Endodermal cell (in vitro differentiated cells): ENCODE measurements around the gene C1orf185. TPM values are rescaled to one million over a fixed set of nuclear protein-coding genes. Genes with fewer than 3 reads are reported as not detected.

Experiments used
- DNase-seq: peaks from one replicate; pipeline ENCODE4 v3.0.0-alpha.2; 2017
- H3K27ac ChIP-seq: 2 replicates; pipeline ENCODE4 v1.5.1; 2013; ENCODE audit warnings: mild to moderate bottlenecking, low read depth, low read length, moderate library complexity
- H3K27me3 ChIP-seq: 2 replicates; pipeline ENCODE4 v1.6.1; 2013; ENCODE audit warnings: mild to moderate bottlenecking, low read length, moderate library complexity; ENCODE audit not compliant: insufficient read depth, control insufficient read depth, poor library complexity, severe bottlenecking
- H3K36me3 ChIP-seq: 2 replicates; pipeline ENCODE4 v1.7.0; 2013; ENCODE audit warnings: mild to moderate bottlenecking, low read length, moderate library complexity; ENCODE audit not compliant: control insufficient read depth, insufficient read depth
- H3K4me1 ChIP-seq: one replicate; pipeline ENCODE4 v1.7.0; 2013; ENCODE audit warnings: low read length; ENCODE audit not compliant: control insufficient read depth, insufficient read depth
- H3K4me3 ChIP-seq: 2 replicates; pipeline ENCODE4 v1.5.1; 2013; ENCODE audit warnings: mild to moderate bottlenecking, low read length, moderate library complexity
- H3K9ac ChIP-seq: 2 replicates; pipeline ENCODE4 v1.6.1; 2013; ENCODE audit warnings: mild to moderate bottlenecking, low read length, moderate library complexity; ENCODE audit not compliant: poor library complexity, severe bottlenecking; ENCODE audit errors: extremely low read depth
- H3K9me3 ChIP-seq: 2 replicates; pipeline ENCODE4 v1.6.1; 2013; ENCODE audit warnings: mild to moderate bottlenecking, low read length, moderate library complexity; ENCODE audit not compliant: control insufficient read depth
- H3K27ac Mint-ChIP-seq: 2 replicates; pipeline ENCODE4 v1.8.0; 2020; ENCODE audit warnings: mixed read lengths
- H3K27me3 Mint-ChIP-seq: 2 replicates; pipeline ENCODE4 v1.8.0; 2021; ENCODE audit warnings: mild to moderate bottlenecking, mixed read lengths; ENCODE audit not compliant: insufficient read depth
- H3K36me3 Mint-ChIP-seq: 2 replicates; pipeline ENCODE4 v1.8.0; 2020; ENCODE audit warnings: low read depth, mixed read lengths
- H3K4me1 Mint-ChIP-seq: 2 replicates; pipeline ENCODE4 v1.8.0; 2020; ENCODE audit warnings: mixed read lengths
- H3K4me3 Mint-ChIP-seq: 2 replicates; pipeline ENCODE4 v1.8.0; 2020; ENCODE audit warnings: mild to moderate bottlenecking, moderate library complexity, mixed read lengths
- H3K9me3 Mint-ChIP-seq: 2 replicates; pipeline ENCODE4 v1.8.0; 2020; ENCODE audit warnings: mild to moderate bottlenecking, mixed read lengths
- CTCF ChIP-seq: fragments of 200-600 bp; sonication (generic); conservative IDR thresholded peaks from 2 replicates; pipeline ENCODE4 v1.5.0; 2021; ENCODE audit warnings: antibody characterized with exemption, mild to moderate bottlenecking
- WGBS, 2 experiments: methylation state at CpG; one replicate each; pipeline versions ENCODE4 v1.1.5 to v1.1.7; 2013; ENCODE audit warnings: missing lambda C conversion rate in 2 of 2, mixed read lengths in 1 of 2; ENCODE audit not compliant: insufficient coverage in 1 of 2, insufficient read length in 1 of 2; 5-methylcytosine and 5-hydroxymethylcytosine counted together
- total RNA-seq, 2 donors: library from RNA; stranded (reverse); fragmentation: NEBNext Ultra II Directional in 1 of 2; extraction: Animal tissue kit (Norgen Biotek cat#: 25700) in 1 of 2; gene quantifications; 2 replicates in 1 of 2; 3 replicates in 1 of 2; pipeline ENCODE4 v1.2.1, GENCODE V29; 2021

The C1orf185 gene
- total RNA-seq, 2 donors from 2014 or later, result not detected

GRCh38 chr1:51063121-51063520 is 38.9 kb upstream of the C1orf185 start:
- H3K4me3 ChIP-seq, result no peak overlapping the region

DNA sequence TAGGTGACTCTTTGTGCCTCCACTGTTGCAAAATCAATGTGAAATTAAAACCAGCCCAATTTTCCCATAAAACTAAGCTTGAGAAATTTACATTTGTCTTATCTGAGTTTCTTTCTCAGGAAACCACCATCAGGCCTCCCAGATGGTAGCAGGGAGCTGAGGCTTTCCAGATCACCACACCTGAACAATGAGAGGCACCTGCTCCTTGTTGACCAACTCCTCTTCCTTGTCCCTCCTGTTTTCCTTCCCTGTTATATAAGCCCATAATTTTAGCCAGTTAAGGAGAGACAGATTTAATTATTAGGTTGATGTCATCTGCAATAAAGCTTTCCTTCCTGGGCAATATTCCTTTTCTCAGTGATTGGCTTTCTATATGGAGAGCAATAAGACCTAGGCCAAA is 32.0 kb upstream of the C1orf185 start:
- Mint-ChIP-seq H3K4me3 (no peak overlapping the region), H3K9me3 (no peaks in the 10 kb centered on the region), H3K27me3 (peaks cover 7% of the 10 kb centered on the region), H3K27ac (no peak overlapping the region), H3K36me3 (no peaks in the 10 kb centered on the region), H3K4me1 (no peaks in the 10 kb centered on the region)
- no peaks in the 10 kb centered on the region for H3K9me3 ChIP-seq
- no peak for DNase-seq
- H3K9ac ChIP-seq, result no peak overlapping the region
- H3K36me3 ChIP-seq, result no peaks in the 10 kb centered on the region
- no peak overlapping the region for H3K27ac ChIP-seq
- no peaks in the 10 kb centered on the region for H3K4me1 ChIP-seq
- H3K27me3 ChIP-seq, result no peaks in the 10 kb centered on the region
- TF ChIP-seq CTCF, result no peak
- no peak overlapping the region for H3K4me3 ChIP-seq

More at GRCh38 chr1:51063121-51063520, 38.9 kb upstream of the C1orf185 start:
- TF ChIP-seq CTCF, result no peak
- Histone ChIP-seq H3K4me1 (no peaks in the 10 kb centered on the region), H3K36me3 (no peaks in the 10 kb centered on the region), H3K27me3 (no peaks in the 10 kb centered on the region), H3K9ac (no peak overlapping the region), H3K9me3 (no peaks in the 10 kb centered on the region), H3K27ac (no peak overlapping the region)
- H3K27me3 Mint-ChIP-seq, result peaks cover 3% of the 10 kb centered on the region
- no peaks in the 10 kb centered on the region for H3K36me3 Mint-ChIP-seq
- H3K9me3 Mint-ChIP-seq, result peaks cover 2% of the 10 kb centered on the region
- no peaks in the 10 kb centered on the region for H3K4me1 Mint-ChIP-seq
- H3K4me3 Mint-ChIP-seq, result no peak overlapping the region
- no peak for DNase-seq
- no peak overlapping the region for H3K27ac Mint-ChIP-seq

DNA sequence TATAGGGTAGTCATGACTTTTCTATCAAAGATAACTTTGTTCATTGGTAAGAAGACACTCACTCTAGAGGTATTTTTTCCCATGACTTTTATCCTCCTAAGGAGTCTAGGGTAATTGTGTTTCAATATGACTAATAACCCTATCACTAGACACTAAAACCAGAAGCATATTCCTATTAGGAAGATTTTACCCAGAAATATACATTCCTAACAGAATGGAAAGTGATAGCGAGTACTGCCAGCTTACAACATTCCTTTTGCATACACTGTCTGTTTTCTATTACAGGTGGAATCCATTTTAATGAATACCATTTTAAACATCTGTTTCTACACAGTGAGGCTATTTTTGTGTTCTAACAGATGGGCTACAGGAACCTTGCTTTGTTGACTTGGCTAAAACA is 31.4 kb upstream of the C1orf185 start:
- DNase-seq, result no peak

More for the DNA sequence above, 31.4 kb upstream of the C1orf185 start:
- Histone ChIP-seq H3K4me1 (no peaks in the 10 kb centered on the region), H3K9me3 (no peaks in the 10 kb centered on the region), H3K27ac (no peak overlapping the region), H3K9ac (no peak overlapping the region), H3K4me3 (no peak overlapping the region), H3K36me3 (no peaks in the 10 kb centered on the region), H3K27me3 (no peaks in the 10 kb centered on the region)
- H3K36me3 Mint-ChIP-seq, result no peaks in the 10 kb centered on the region
- WGBS, 2 experiments, result 92 to 100% methylated on average over 1 of the region's 1 CpG
- H3K4me1 Mint-ChIP-seq, result no peaks in the 10 kb centered on the region
- no peak for TF ChIP-seq CTCF
- no peak overlapping the region for H3K27ac Mint-ChIP-seq
- no peak overlapping the region for H3K4me3 Mint-ChIP-seq
- H3K27me3 Mint-ChIP-seq, result peaks cover 7% of the 10 kb centered on the region
- no peaks in the 10 kb centered on the region for H3K9me3 Mint-ChIP-seq
